K562 (cell line): ENCODE data around the gene IP6K1. TPM values are rescaled to one million over a fixed set of nuclear protein-coding genes. Genes with fewer than 3 reads are reported as not detected.

ENCODE experiments used
- ARID1B ChIP-seq: fragments of 450-650 bp; IDR thresholded peaks from 2 replicates; pipeline ENCODE4 v1.6.1; 2016; ENCODE audit warnings: antibody characterized with exemption, mild to moderate bottlenecking, inconsistent platforms
- CBFA2T2 ChIP-seq: fragments of 450-650 bp; conservative IDR thresholded peaks from 2 replicates; pipeline ENCODE4 v1.6.1; 2017; ENCODE audit warnings: mild to moderate bottlenecking
- CC2D1A ChIP-seq: fragments of 450-650 bp; IDR thresholded peaks from 2 replicates; pipeline ENCODE4 v1.6.1; 2017; ENCODE audit warnings: mild to moderate bottlenecking
- FOXA3 ChIP-seq, 2 experiments: fragments of 450-650 bp in 1 of 2; sonication (generic) in 1 of 2; formaldehyde crosslinking; IDR thresholded peaks in 1 of 2; conservative IDR thresholded peaks in 1 of 2; 2 replicates each; pipeline versions ENCODE4 v1.4.0 to v1.8.0; 2020 to 2022; ENCODE audit warnings: mild to moderate bottlenecking in 2 of 2, missing genetic modification reagents in 1 of 2
- HNRNPK ChIP-seq: fragments of 200-400 bp; formaldehyde crosslinking; IDR thresholded peaks from one replicate; pipeline ENCODE4 v1.6.1; 2018; ENCODE audit warnings: mild to moderate bottlenecking, low read depth, low read length; ENCODE audit not compliant: poor library complexity, severe bottlenecking
- LARP7 ChIP-seq: fragments of 450-650 bp; IDR thresholded peaks from 2 replicates; pipeline ENCODE4 v1.6.1; 2016
- NFE2 ChIP-seq: IDR thresholded peaks from 2 replicates; pipeline ENCODE4 v1.6.1; 2014; ENCODE audit warnings: antibody characterized with exemption, low read depth
- NR2F6 ChIP-seq: fragments of 450-650 bp; formaldehyde crosslinking; IDR thresholded peaks from 2 replicates; pipeline ENCODE4 v1.4.0; 2020; ENCODE audit warnings: mild to moderate bottlenecking
- RCOR1 ChIP-seq, 2 experiments: IDR thresholded peaks; 2 replicates each; pipeline ENCODE4 v1.6.1; 2012; ENCODE audit warnings: low read depth in 2 of 2, low read length in 2 of 2, borderline replicate concordance in 1 of 2, improper control_type of control experiment in 1 of 2
- TAF9B ChIP-seq: fragments of 450-650 bp; IDR thresholded peaks from 2 replicates; pipeline ENCODE4 v1.6.1; 2018; ENCODE audit warnings: mild to moderate bottlenecking; ENCODE audit not compliant: partially characterized antibody
- ZNF133 ChIP-seq: fragments of 250-450 bp; sonication (Bioruptor Pico); IDR thresholded peaks from 2 replicates; pipeline ENCODE4 v1.4.0; 2020; ENCODE audit warnings: mild to moderate bottlenecking
- ZNF431 ChIP-seq: sonication (generic); formaldehyde crosslinking; IDR thresholded peaks from 2 replicates; pipeline ENCODE4 v1.8.0; 2022; ENCODE audit warnings: mild to moderate bottlenecking, missing genetic modification reagents
- ZNF583 ChIP-seq: fragments of 250-450 bp; sonication (Bioruptor Pico); IDR thresholded peaks from 2 replicates; pipeline ENCODE4 v1.4.0; 2020
- polyA plus RNA-seq, 8 experiments: library from polyadenylated mRNA; depleted of rRNA in 4 of 8; stranded (reverse) in 5 of 8; unstranded in 3 of 8; fragments of >200 nt; fragmentation: Nextera tagmentation in 2 of 8; fragmentation: Illumina TruSeq in 1 of 8; extraction: Ambion mirVana in 2 of 8; extraction: Trizol in 1 of 8; gene quantifications; 2 replicates each; pipeline versions ENCODE4 v1.2.1 to v1.2.3, GENCODE V29; 2011 to 2014; ENCODE audit warnings: inconsistent platforms in 1 of 8, missing spikeins in 1 of 8
- total RNA-seq, 7 experiments: library from RNA; depleted of rRNA in 6 of 7; stranded (reverse); fragments of >200 nt in 6 of 7; fragmentation: Illumina TruSeq in 2 of 7; extraction: Trizol in 2 of 7; gene quantifications; 2 replicates each; pipeline versions ENCODE4 v1.2.1 to v1.2.3, GENCODE V29; 2011 to 2021; ENCODE audit warnings: low replicate concordance in 1 of 7
- TF ChIP-seq, protein P1 (sequence below): IDR thresholded peaks from 2 replicates; pipeline ENCODE4 v1.6.1; 2011; ENCODE audit warnings: borderline replicate concordance, low read depth, mild to moderate bottlenecking, moderate library complexity, low read length; ENCODE audit not compliant: insufficient read depth, poor library complexity, severe bottlenecking
- TF ChIP-seq, protein P2 (sequence below), 2 experiments: fragments of 450-650 bp; conservative IDR thresholded peaks; 2 replicates each; pipeline ENCODE4 v1.6.1; 2017; ENCODE audit warnings: mild to moderate bottlenecking in 2 of 2, moderate library complexity in 2 of 2
- TF ChIP-seq, protein P3 (sequence below), 2 experiments: fragments of 450-650 bp; IDR thresholded peaks; 2 replicates each; pipeline ENCODE4 v1.6.1; 2018; ENCODE audit warnings: mild to moderate bottlenecking in 2 of 2, low read depth in 1 of 2; ENCODE audit not compliant: partially characterized antibody in 2 of 2
- TF ChIP-seq, protein P4 (sequence below): sonication (generic); IDR thresholded peaks from 2 replicates; pipeline ENCODE4 v1.6.1; 2016
- TF ChIP-seq, protein P5 (sequence below): sonication (generic); formaldehyde crosslinking; IDR thresholded peaks from 2 replicates; pipeline ENCODE4 v1.9.0; 2022; ENCODE audit warnings: mild to moderate bottlenecking, missing genetic modification reagents

IP6K1 gene
- total and polyA plus RNA-seq, 9 of the 15 experiments (the other 6 are each of a cell fraction or from before 2014, with no cell fraction given), result 0.46 to 29.2 (median 13.1) TPM

DNA sequence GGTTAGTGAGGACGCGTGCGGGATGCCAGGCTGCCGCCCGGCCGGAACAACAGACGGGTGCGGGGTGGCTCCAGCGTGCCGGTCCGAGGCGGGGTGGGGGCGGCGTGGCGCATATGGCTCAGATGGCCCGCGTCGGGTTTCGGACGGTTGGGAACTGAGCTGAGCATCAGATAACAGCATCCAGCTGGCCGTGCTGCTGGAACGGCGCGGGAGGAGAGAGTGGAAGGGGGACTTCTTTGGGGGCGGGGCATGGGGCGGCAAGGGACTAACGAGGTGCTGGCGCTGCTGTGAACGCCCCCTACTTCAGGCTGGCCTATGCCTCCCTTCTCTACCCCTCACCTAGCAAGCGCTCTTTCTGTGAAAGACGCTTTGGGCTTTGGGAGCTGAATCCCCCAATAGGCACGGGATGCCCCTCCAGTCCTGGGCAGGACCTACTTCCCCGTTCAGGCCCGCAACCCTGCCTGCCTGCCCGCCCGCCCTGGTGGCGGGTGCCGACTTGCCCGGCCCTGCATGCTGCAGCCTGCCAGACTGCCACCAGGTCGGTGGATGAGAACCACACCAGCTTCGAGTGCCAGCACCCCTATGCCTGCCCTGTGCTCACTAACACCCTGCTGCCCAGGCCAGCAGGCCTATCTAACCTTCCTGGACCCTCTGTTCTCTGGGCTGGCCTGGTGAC lies 17.3 kb upstream of the IP6K1 start (continued):
- TF ChIP-seq, protein P1, sequence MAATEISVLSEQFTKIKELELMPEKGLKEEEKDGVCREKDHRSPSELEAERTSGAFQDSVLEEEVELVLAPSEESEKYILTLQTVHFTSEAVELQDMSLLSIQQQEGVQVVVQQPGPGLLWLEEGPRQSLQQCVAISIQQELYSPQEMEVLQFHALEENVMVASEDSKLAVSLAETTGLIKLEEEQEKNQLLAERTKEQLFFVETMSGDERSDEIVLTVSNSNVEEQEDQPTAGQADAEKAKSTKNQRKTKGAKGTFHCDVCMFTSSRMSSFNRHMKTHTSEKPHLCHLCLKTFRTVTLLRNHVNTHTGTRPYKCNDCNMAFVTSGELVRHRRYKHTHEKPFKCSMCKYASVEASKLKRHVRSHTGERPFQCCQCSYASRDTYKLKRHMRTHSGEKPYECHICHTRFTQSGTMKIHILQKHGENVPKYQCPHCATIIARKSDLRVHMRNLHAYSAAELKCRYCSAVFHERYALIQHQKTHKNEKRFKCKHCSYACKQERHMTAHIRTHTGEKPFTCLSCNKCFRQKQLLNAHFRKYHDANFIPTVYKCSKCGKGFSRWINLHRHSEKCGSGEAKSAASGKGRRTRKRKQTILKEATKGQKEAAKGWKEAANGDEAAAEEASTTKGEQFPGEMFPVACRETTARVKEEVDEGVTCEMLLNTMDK, result no peak
- TF ChIP-seq NR2F6 (CRISPR knock-in tag), result no peak
- no peak for TF ChIP-seq ZNF133
- TF ChIP-seq, protein P2, sequence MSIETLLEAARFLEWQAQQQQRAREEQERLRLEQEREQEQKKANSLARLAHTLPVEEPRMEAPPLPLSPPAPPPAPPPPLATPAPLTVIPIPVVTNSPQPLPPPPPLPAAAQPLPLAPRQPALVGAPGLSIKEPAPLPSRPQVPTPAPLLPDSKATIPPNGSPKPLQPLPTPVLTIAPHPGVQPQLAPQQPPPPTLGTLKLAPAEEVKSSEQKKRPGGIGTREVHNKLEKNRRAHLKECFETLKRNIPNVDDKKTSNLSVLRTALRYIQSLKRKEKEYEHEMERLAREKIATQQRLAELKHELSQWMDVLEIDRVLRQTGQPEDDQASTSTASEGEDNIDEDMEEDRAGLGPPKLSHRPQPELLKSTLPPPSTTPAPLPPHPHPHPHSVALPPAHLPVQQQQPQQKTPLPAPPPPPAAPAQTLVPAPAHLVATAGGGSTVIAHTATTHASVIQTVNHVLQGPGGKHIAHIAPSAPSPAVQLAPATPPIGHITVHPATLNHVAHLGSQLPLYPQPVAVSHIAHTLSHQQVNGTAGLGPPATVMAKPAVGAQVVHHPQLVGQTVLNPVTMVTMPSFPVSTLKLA (conservative IDR thresholded peaks at IDR 0.05), result peak in 1 of 2 experiments; percentile 76; a peak in 2 of 4 replicates
- TF ChIP-seq ZNF583 (CRISPR knock-in tag), result no peak
- TF ChIP-seq TAF9B, result no peak
- no peak for TF ChIP-seq ZNF431 (CRISPR knock-in tag)
- TF ChIP-seq, protein P3, sequence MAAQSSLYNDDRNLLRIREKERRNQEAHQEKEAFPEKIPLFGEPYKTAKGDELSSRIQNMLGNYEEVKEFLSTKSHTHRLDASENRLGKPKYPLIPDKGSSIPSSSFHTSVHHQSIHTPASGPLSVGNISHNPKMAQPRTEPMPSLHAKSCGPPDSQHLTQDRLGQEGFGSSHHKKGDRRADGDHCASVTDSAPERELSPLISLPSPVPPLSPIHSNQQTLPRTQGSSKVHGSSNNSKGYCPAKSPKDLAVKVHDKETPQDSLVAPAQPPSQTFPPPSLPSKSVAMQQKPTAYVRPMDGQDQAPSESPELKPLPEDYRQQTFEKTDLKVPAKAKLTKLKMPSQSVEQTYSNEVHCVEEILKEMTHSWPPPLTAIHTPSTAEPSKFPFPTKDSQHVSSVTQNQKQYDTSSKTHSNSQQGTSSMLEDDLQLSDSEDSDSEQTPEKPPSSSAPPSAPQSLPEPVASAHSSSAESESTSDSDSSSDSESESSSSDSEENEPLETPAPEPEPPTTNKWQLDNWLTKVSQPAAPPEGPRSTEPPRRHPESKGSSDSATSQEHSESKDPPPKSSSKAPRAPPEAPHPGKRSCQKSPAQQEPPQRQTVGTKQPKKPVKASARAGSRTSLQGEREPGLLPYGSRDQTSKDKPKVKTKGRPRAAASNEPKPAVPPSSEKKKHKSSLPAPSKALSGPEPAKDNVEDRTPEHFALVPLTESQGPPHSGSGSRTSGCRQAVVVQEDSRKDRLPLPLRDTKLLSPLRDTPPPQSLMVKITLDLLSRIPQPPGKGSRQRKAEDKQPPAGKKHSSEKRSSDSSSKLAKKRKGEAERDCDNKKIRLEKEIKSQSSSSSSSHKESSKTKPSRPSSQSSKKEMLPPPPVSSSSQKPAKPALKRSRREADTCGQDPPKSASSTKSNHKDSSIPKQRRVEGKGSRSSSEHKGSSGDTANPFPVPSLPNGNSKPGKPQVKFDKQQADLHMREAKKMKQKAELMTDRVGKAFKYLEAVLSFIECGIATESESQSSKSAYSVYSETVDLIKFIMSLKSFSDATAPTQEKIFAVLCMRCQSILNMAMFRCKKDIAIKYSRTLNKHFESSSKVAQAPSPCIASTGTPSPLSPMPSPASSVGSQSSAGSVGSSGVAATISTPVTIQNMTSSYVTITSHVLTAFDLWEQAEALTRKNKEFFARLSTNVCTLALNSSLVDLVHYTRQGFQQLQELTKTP (IDR thresholded peaks at IDR 0.05; ENCODE audit: low read depth in 1 of 2, partially characterized antibody in 2 of 2), result no peak
- no peak for TF ChIP-seq HNRNPK
- 0 out of 2 replicates have a peak, but pooled peaks have one; percentile 13 for TF ChIP-seq ARID1B
- no peak for TF ChIP-seq NFE2
- no peak for TF ChIP-seq FOXA3 (CRISPR knock-in tag; conservative IDR thresholded peaks at IDR 0.05 in 1 of 2, IDR thresholded peaks at IDR 0.05 in 1 of 2)
- TF ChIP-seq LARP7, result no peak
- no peak for TF ChIP-seq CC2D1A
- no peak for TF ChIP-seq CBFA2T2
- TF ChIP-seq RCOR1 (IDR thresholded peaks at IDR 0.05; ENCODE audit: borderline replicate concordance in 1 of 2, low read depth in 2 of 2, low read length in 2 of 2), result no peak; a peak in 1 of 4 replicates
- TF ChIP-seq, protein P4, sequence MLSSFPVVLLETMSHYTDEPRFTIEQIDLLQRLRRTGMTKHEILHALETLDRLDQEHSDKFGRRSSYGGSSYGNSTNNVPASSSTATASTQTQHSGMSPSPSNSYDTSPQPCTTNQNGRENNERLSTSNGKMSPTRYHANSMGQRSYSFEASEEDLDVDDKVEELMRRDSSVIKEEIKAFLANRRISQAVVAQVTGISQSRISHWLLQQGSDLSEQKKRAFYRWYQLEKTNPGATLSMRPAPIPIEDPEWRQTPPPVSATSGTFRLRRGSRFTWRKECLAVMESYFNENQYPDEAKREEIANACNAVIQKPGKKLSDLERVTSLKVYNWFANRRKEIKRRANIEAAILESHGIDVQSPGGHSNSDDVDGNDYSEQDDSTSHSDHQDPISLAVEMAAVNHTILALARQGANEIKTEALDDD, result no peak
- TF ChIP-seq, protein P5, sequence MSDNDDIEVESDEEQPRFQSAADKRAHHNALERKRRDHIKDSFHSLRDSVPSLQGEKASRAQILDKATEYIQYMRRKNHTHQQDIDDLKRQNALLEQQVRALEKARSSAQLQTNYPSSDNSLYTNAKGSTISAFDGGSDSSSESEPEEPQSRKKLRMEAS (CRISPR knock-in tag), result peak; percentile 69
